CD14-positive monocyte (primary cell): ENCODE measurements around the gene TBCEL. TPM values are rescaled to one million over a fixed set of nuclear protein-coding genes. Genes with fewer than 3 reads are reported as not detected.

Experiments used
- DNase-seq, 3 donors: peaks; one replicate each; pipeline ENCODE4 v3.0.0-alpha.2; 2011 to 2022
- H2AFZ ChIP-seq: 2 replicates; pipeline ENCODE4 v1.6.0; 2012; ENCODE audit warnings: mild to moderate bottlenecking, low read depth, low read length, inconsistent platforms; ENCODE audit not compliant: insufficient read depth, poor library complexity, severe bottlenecking
- H3K27ac ChIP-seq, 2 donors: 1 replicate in 1 of 2; 2 replicates in 1 of 2; pipeline ENCODE4 v1.5.1; 2012 to 2013; ENCODE audit warnings: low read length in 2 of 2, control low read depth in 1 of 2, inconsistent platforms in 1 of 2, low read depth in 1 of 2, mild to moderate bottlenecking in 1 of 2
- H3K27me3 ChIP-seq, 2 donors: one replicate each; pipeline versions ENCODE4 v1.6.0 to v1.6.1; 2011 to 2013; ENCODE audit warnings: low read length in 2 of 2; ENCODE audit not compliant: control insufficient read depth in 2 of 2, insufficient read depth in 2 of 2
- H3K36me3 ChIP-seq, 2 donors: replicated peaks in 1 of 2; 1 replicate in 1 of 2; 2 replicates in 1 of 2; pipeline versions ENCODE4 v1.5.1 to v1.6.1; 2012 to 2013; ENCODE audit warnings: low read length in 2 of 2, control low read depth in 1 of 2, inconsistent platforms in 1 of 2, mild to moderate bottlenecking in 1 of 2; ENCODE audit not compliant: insufficient read depth in 2 of 2, control insufficient read depth in 1 of 2
- H3K4me1 ChIP-seq, 2 donors: 1 replicate in 1 of 2; 2 replicates in 1 of 2; pipeline versions ENCODE4 v1.5.1 to v1.6.1; 2012 to 2013; ENCODE audit warnings: low read length in 2 of 2, control low read depth in 1 of 2, inconsistent platforms in 1 of 2, mild to moderate bottlenecking in 1 of 2, moderate library complexity in 1 of 2; ENCODE audit not compliant: insufficient read depth in 2 of 2, control insufficient read depth in 1 of 2
- H3K4me2 ChIP-seq: replicated peaks from 2 replicates; pipeline ENCODE3; 2012; ENCODE audit warnings: low read length, moderate library complexity, mild to moderate bottlenecking; ENCODE audit not compliant: poor library complexity, severe bottlenecking; ENCODE audit errors: extremely low read depth
- H3K4me3 ChIP-seq, 3 experiments: fragments of 200-600 bp in 1 of 3; sonication (generic) in 1 of 3; replicated peaks in 1 of 3; 1 replicate in 2 of 3; 2 replicates in 1 of 3; pipeline ENCODE4 v1.5.1; 2011 to 2013; ENCODE audit warnings: low read length in 3 of 3, mild to moderate bottlenecking in 3 of 3, control low read depth in 2 of 3, low read depth in 2 of 3, inconsistent platforms in 1 of 3, moderate library complexity in 1 of 3
- H3K79me2 ChIP-seq: 2 replicates; pipeline ENCODE4 v1.6.0; 2012; ENCODE audit warnings: mild to moderate bottlenecking, control low read depth, inconsistent platforms, low read length, moderate library complexity; ENCODE audit not compliant: insufficient read depth
- H3K9ac ChIP-seq: 2 replicates; pipeline ENCODE4 v1.6.0; 2017; ENCODE audit warnings: low read length, mild to moderate bottlenecking; ENCODE audit not compliant: insufficient read depth, poor library complexity, severe bottlenecking
- H3K9me3 ChIP-seq, 2 donors: replicated peaks in 1 of 2; 1 replicate in 1 of 2; 2 replicates in 1 of 2; pipeline versions ENCODE4 v1.5.1 to v1.6.1; 2012 to 2013; ENCODE audit warnings: low read length in 2 of 2, control low read depth in 1 of 2; ENCODE audit not compliant: control insufficient read depth in 1 of 2, insufficient read depth in 1 of 2
- H4K20me1 ChIP-seq: 2 replicates; pipeline ENCODE4 v1.6.0; 2012; ENCODE audit warnings: mild to moderate bottlenecking, low read length, control low read depth, moderate library complexity; ENCODE audit not compliant: insufficient read depth
- H3K27ac Mint-ChIP-seq, 7 donors: one replicate each; pipeline ENCODE4 v1.8.0; 2020; ENCODE audit warnings: mild to moderate bottlenecking in 7 of 7, mixed read lengths in 7 of 7, moderate library complexity in 6 of 7, inconsistent platforms in 2 of 7
- H3K27me3 Mint-ChIP-seq, 3 donors: one replicate each; pipeline ENCODE4 v1.8.0; 2021 to 2022; ENCODE audit warnings: low read depth in 3 of 3, mild to moderate bottlenecking in 3 of 3, mixed read lengths in 3 of 3, moderate library complexity in 3 of 3, inconsistent platforms in 1 of 3
- H3K36me3 Mint-ChIP-seq, 2 donors: one replicate each; pipeline ENCODE4 v1.8.0; 2020; ENCODE audit warnings: mixed read lengths in 2 of 2, inconsistent platforms in 1 of 2, mild to moderate bottlenecking in 1 of 2
- H3K4me1 Mint-ChIP-seq: one replicate; pipeline ENCODE4 v1.8.0; 2020; ENCODE audit warnings: mild to moderate bottlenecking, mixed read lengths
- H3K4me3 Mint-ChIP-seq, 2 donors: one replicate each; pipeline ENCODE4 v1.8.0; 2020; ENCODE audit warnings: mild to moderate bottlenecking in 2 of 2, mixed read lengths in 2 of 2, moderate library complexity in 1 of 2
- H3K9me3 Mint-ChIP-seq, 7 donors: one replicate each; pipeline ENCODE4 v1.8.0; 2020 to 2022; ENCODE audit warnings: mixed read lengths in 7 of 7, mild to moderate bottlenecking in 6 of 7, moderate library complexity in 6 of 7, inconsistent platforms in 2 of 7
- WGBS: methylation state at CpG from one replicate; pipeline ENCODE4 v1.1.5; 2013; ENCODE audit warnings: missing lambda C conversion rate; ENCODE audit not compliant: insufficient coverage; 5-methylcytosine and 5-hydroxymethylcytosine counted together
- intact Hi-C, 2 donors: fragments of 100-400 bp; cut with micrococcal nuclease; formaldehyde crosslinking; loops; one replicate each; pipeline versions ENCODE4 v1.15.0 to v1.15.1; 2023
- polyA plus RNA-seq, 3 donors: library from polyadenylated mRNA; depleted of rRNA in 1 of 3; unstranded in 2 of 3; stranded (reverse) in 1 of 3; fragments of 300-500 nt in 2 of 3; fragments of >200 nt in 1 of 3; fragmentation: Illumina TruSeq in 2 of 3; gene quantifications; 1 replicate in 2 of 3; 2 replicates in 1 of 3; pipeline ENCODE4 v1.2.3, GENCODE V29; 2012 to 2021
- TF ChIP-seq, protein P1 (sequence below): fragments of 200-600 bp; IDR thresholded peaks from one replicate; pipeline ENCODE4 v1.8.0; 2022; ENCODE audit warnings: antibody characterized with exemption, mild to moderate bottlenecking

The TBCEL gene
- polyA plus RNA-seq, 3 donors = 3.9 to 6.5 (median 5.0) TPM

DNA sequence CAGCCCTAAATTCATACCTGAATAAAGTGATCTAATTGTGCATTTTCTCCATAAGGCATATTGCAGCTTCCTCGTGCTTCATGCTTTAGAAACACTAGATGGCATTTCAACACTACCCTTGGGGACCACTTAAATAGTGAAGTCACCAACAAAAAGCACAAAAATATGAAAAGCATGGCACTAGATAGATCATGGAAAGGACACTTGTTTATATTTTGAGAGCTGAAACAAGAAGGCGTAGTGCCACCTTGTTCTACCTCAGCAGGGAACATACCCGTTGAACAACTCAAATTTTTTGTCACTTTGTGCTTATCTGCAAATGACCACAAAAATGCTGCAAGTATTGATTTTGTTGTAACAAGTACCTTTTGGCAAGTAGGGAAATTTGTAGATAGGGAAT lies 8.6 kb downstream of the TBCEL start:
- H3K27me3 ChIP-seq = no peaks in the 10 kb centered on the region
- Mint-ChIP-seq H3K9me3 (no peaks in the 10 kb centered on the region), H3K4me3 (no peak overlapping the region), H3K27ac (no peak overlapping the region), H3K4me1 (no peaks in the 10 kb centered on the region), H3K27me3 (no peaks in the 10 kb centered on the region), H3K36me3 (peaks cover 2 to 5% of the 10 kb centered on the region in 2 donors)
- intact Hi-C loops = no loop called here
- no peak overlapping the region for H3K9ac ChIP-seq
- no peak overlapping the region for H2AFZ ChIP-seq
- H3K4me3 ChIP-seq = no peak overlapping the region
- no peak overlapping the region for H3K4me2 ChIP-seq
- DNase-seq = no peak
- peaks cover 7% of the 10 kb centered on the region for H4K20me1 ChIP-seq
- no peak overlapping the region for H3K27ac ChIP-seq
- 100% methylated on average over 2 of the region's 3 CpGs for WGBS
- no peaks in the 10 kb centered on the region for H3K36me3 ChIP-seq
- no peaks in the 10 kb centered on the region for H3K79me2 ChIP-seq
- no peaks in the 10 kb centered on the region for H3K4me1 ChIP-seq
- H3K9me3 ChIP-seq = no peaks in the 10 kb centered on the region
- TF ChIP-seq, protein P1, sequence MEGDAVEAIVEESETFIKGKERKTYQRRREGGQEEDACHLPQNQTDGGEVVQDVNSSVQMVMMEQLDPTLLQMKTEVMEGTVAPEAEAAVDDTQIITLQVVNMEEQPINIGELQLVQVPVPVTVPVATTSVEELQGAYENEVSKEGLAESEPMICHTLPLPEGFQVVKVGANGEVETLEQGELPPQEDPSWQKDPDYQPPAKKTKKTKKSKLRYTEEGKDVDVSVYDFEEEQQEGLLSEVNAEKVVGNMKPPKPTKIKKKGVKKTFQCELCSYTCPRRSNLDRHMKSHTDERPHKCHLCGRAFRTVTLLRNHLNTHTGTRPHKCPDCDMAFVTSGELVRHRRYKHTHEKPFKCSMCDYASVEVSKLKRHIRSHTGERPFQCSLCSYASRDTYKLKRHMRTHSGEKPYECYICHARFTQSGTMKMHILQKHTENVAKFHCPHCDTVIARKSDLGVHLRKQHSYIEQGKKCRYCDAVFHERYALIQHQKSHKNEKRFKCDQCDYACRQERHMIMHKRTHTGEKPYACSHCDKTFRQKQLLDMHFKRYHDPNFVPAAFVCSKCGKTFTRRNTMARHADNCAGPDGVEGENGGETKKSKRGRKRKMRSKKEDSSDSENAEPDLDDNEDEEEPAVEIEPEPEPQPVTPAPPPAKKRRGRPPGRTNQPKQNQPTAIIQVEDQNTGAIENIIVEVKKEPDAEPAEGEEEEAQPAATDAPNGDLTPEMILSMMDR = no peak

DNA sequence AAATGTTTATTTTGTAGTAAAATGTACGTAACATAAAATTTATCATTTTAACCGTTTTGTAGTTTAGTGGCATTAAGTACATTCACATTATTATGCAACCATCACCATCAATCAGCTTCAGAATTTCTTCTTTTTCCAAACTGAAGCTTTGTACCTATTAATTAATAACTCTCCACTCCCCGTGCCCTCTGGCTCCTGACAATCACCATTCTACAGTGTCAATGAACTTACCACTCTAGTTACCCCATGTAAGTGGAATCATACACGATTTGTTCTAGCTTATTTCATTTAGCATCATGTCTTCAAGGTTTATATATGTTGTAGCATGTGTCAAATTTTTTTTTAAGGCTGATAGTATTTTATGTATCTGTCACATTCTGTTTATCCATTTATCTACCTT lies 9.7 kb downstream of the TBCEL start:
- Histone ChIP-seq H3K9me3 (no peaks in the 10 kb centered on the region), H3K79me2 (no peaks in the 10 kb centered on the region), H3K4me2 (no peak overlapping the region), H3K9ac (no peak overlapping the region), H3K36me3 (no peaks in the 10 kb centered on the region), H3K27ac (no peak overlapping the region), H4K20me1 (peaks cover 3% of the 10 kb centered on the region), H3K4me1 (no peaks in the 10 kb centered on the region), H3K27me3 (no peaks in the 10 kb centered on the region), H3K4me3 (no peak overlapping the region), H2AFZ (no peak overlapping the region)
- Mint-ChIP-seq H3K4me3 (no peak overlapping the region), H3K9me3 (no peaks in the 10 kb centered on the region), H3K27ac (no peak overlapping the region), H3K27me3 (no peaks in the 10 kb centered on the region), H3K4me1 (no peaks in the 10 kb centered on the region), H3K36me3 (peaks cover 2 to 4% of the 10 kb centered on the region in 2 donors)
- intact Hi-C loops = no loop called here
- TF ChIP-seq, protein P1 = no peak
- DNase-seq = no peak
- 80% methylated on average over 1 of the region's 4 CpGs for WGBS
